Astrocyte (in vitro differentiated cells and primary cell): ENCODE data around the gene GALNT2. TPM values are rescaled to one million over a fixed set of nuclear protein-coding genes. Genes with fewer than 3 reads are reported as not detected.

Source experiments
- DNase-seq: peaks from one replicate; pipeline ENCODE4 v3.0.0-alpha.2; 2010; ENCODE audit warnings: low read depth
- FAIRE-seq: peaks from 2 replicates; lab custom pipeline; 2011; peaks lifted over from hg19 to GRCh38; lab: Jason Lieb, UNC
- H2AFZ ChIP-seq: 2 replicates; pipeline ENCODE4 v1.6.0; 2012; ENCODE audit warnings: low read depth, low read length, inconsistent platforms
- H3K27ac ChIP-seq: 2 replicates; pipeline ENCODE4 v1.5.1; 2011; ENCODE audit warnings: low read depth, low read length, inconsistent platforms
- H3K27me3 ChIP-seq: 2 replicates; pipeline ENCODE4 v1.6.0; 2011; ENCODE audit warnings: low read length, inconsistent platforms; ENCODE audit not compliant: insufficient read depth
- H3K36me3 ChIP-seq: 2 replicates; pipeline ENCODE4 v1.5.1; 2011; ENCODE audit warnings: low read length, inconsistent platforms; ENCODE audit not compliant: insufficient read depth
- H3K4me1 ChIP-seq: 2 replicates; pipeline ENCODE4 v1.5.1; 2011; ENCODE audit warnings: low read length, inconsistent platforms; ENCODE audit not compliant: insufficient read depth
- H3K4me2 ChIP-seq: 2 replicates; pipeline ENCODE4 v1.6.0; 2012; ENCODE audit warnings: low read length, inconsistent platforms
- H3K4me3 ChIP-seq: 2 replicates; pipeline ENCODE4 v1.5.1; 2011; ENCODE audit warnings: low read depth, mild to moderate bottlenecking, low read length, inconsistent platforms; ENCODE audit not compliant: insufficient read depth
- H3K79me2 ChIP-seq: 2 replicates; pipeline ENCODE4 v1.6.0; 2012; ENCODE audit warnings: mild to moderate bottlenecking, low read length, inconsistent platforms; ENCODE audit not compliant: insufficient read depth
- H3K9ac ChIP-seq: 2 replicates; pipeline ENCODE4 v1.6.0; 2012; ENCODE audit warnings: mild to moderate bottlenecking, low read length, inconsistent platforms
- H3K9me3 ChIP-seq: 2 replicates; pipeline ENCODE4 v1.5.1; 2012; ENCODE audit warnings: low read depth, mild to moderate bottlenecking, low read length, inconsistent platforms; ENCODE audit not compliant: insufficient read depth
- H4K20me1 ChIP-seq: 2 replicates; pipeline ENCODE4 v1.6.0; 2012; ENCODE audit warnings: low read length, inconsistent platforms; ENCODE audit not compliant: insufficient read depth
- H3K27ac Mint-ChIP-seq: one replicate; pipeline ENCODE4 v1.8.0; 2021; ENCODE audit warnings: mild to moderate bottlenecking, mixed read lengths; ENCODE audit not compliant: unreplicated experiment
- H3K27me3 Mint-ChIP-seq: one replicate; pipeline ENCODE4 v1.8.0; 2021; ENCODE audit warnings: low read depth, mixed read lengths; ENCODE audit not compliant: unreplicated experiment
- H3K36me3 Mint-ChIP-seq: one replicate; pipeline ENCODE4 v1.8.0; 2021; ENCODE audit warnings: low read depth, mixed read lengths; ENCODE audit not compliant: unreplicated experiment
- H3K4me1 Mint-ChIP-seq: one replicate; pipeline ENCODE4 v1.8.0; 2021; ENCODE audit warnings: low read depth, mixed read lengths; ENCODE audit not compliant: unreplicated experiment
- H3K4me3 Mint-ChIP-seq: one replicate; pipeline ENCODE4 v1.8.0; 2021; ENCODE audit warnings: mild to moderate bottlenecking, moderate library complexity, mixed read lengths; ENCODE audit not compliant: unreplicated experiment
- H3K9me3 Mint-ChIP-seq: one replicate; pipeline ENCODE4 v1.8.0; 2021; ENCODE audit warnings: mild to moderate bottlenecking, mixed read lengths; ENCODE audit not compliant: unreplicated experiment
- EZH2 ChIP-seq: IDR thresholded peaks from 2 replicates; pipeline ENCODE4 v1.6.1; 2012; ENCODE audit warnings: mild to moderate bottlenecking, low read length, inconsistent platforms; ENCODE audit not compliant: insufficient read depth
- total RNA-seq: library from RNA; stranded (reverse); gene quantifications from 2 replicates; pipeline ENCODE4 v1.2.1, GENCODE V29; 2021
- TF ChIP-seq, protein P1 (sequence below): IDR thresholded peaks from 2 replicates; pipeline ENCODE4 v1.5.1; 2011; ENCODE audit warnings: low read depth, mild to moderate bottlenecking, inconsistent platforms, low read length, moderate library complexity; ENCODE audit not compliant: insufficient read depth

GALNT2 gene
- total RNA-seq, 1 donor from 2014 or later = 507 TPM

DNA sequence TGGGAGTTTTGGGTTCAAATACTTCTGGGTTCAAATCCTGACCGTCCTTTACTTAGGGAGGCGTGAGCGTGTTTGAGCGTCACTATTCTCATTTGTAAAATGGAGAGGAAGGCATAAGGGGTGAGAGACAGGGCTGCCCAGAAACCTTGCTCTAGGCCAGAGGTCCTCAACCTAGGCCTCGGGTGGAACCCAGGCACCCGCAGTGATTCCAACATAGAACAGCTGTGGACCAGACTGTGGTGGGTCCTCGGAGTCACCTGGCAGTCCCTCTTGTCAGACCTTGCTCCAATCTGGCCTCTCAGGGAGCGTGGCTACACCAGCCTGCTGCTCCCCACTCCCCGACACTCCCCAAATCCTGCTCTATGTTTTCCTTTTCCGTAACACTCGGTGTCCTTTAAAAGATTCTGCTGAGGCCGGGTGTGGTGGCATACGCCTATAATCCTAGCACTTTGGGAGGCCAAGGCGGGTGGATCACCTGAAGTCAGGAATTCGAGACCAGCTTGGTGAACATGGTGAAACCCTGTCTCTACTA, 242.7 kb downstream of the GALNT2 start:
- Histone ChIP-seq H3K9me3 (no peaks in the 10 kb centered on the region), H3K79me2 (no peaks in the 10 kb centered on the region), H3K36me3 (no peaks in the 10 kb centered on the region), H4K20me1 (no peaks in the 10 kb centered on the region), H2AFZ (no peak overlapping the region), H3K4me3 (no peak overlapping the region), H3K4me1 (peaks cover 13% of the 10 kb centered on the region), H3K4me2 (no peak overlapping the region), H3K27ac (no peak overlapping the region), H3K9ac (no peak overlapping the region), H3K27me3 (peaks cover 6% of the 10 kb centered on the region)
- DNase-seq (no peak), FAIRE-seq (no peak)
- Mint-ChIP-seq H3K27me3 (peaks cover 9% of the 10 kb centered on the region), H3K27ac (no peak overlapping the region), H3K4me1 (peaks cover 15% of the 10 kb centered on the region), H3K9me3 (no peaks in the 10 kb centered on the region), H3K36me3 (no peaks in the 10 kb centered on the region), H3K4me3 (no peak overlapping the region)
- TF ChIP-seq, protein P1, sequence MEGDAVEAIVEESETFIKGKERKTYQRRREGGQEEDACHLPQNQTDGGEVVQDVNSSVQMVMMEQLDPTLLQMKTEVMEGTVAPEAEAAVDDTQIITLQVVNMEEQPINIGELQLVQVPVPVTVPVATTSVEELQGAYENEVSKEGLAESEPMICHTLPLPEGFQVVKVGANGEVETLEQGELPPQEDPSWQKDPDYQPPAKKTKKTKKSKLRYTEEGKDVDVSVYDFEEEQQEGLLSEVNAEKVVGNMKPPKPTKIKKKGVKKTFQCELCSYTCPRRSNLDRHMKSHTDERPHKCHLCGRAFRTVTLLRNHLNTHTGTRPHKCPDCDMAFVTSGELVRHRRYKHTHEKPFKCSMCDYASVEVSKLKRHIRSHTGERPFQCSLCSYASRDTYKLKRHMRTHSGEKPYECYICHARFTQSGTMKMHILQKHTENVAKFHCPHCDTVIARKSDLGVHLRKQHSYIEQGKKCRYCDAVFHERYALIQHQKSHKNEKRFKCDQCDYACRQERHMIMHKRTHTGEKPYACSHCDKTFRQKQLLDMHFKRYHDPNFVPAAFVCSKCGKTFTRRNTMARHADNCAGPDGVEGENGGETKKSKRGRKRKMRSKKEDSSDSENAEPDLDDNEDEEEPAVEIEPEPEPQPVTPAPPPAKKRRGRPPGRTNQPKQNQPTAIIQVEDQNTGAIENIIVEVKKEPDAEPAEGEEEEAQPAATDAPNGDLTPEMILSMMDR = no peak

DNA sequence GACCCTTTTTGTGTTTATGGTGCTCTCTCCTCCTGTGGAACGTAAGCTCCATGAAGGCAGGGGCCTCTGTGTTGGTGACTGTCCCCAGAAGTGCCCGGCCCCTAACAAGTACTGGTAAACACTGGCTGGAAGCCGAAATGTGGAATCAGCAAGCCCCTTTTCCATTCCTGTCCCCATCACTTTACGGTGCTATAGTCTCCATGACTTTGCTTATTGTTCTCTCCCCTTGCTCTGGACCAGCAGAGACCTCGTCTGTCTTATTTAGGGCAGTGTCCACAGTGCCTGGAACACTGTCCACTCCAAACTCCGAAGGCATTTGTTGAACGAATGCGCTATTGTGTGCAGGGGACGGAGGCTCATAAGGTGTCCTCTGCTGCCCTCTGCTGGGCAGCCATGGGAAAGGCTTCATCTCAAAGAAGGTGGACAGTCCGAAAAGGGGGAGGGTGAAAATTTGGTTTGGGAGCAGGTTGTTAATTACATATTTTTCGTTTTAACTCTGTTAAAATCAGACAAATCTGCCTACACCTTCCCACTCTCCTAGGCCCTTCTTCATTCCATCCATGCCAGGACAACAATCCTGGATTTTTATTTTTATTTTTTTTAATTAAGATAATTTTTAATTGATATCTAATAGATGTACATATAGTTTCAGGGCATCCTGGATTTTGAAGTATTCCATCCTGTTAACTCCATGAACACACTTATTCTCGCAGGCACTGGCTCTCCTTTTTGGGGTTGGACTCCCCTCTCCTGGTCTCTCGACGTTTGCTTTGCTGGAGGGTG, 243.5 kb downstream of the GALNT2 start:
- TF ChIP-seq, protein P1 = peak; percentile 96
- no peak for TF ChIP-seq EZH2
- no peak for FAIRE-seq
- DNase-seq = peak; percentile 25

GRCh38 chr1:230312676-230313075, 245.6 kb downstream of the GALNT2 start:
- no peaks in the 10 kb centered on the region for H3K36me3 ChIP-seq

More for the DNA sequence above, 243.5 kb downstream of the GALNT2 start:
- H4K20me1 ChIP-seq = no peaks in the 10 kb centered on the region
- no peaks in the 10 kb centered on the region for H3K79me2 ChIP-seq
- no peak overlapping the region for H3K27ac ChIP-seq
- H3K9me3 ChIP-seq = no peaks in the 10 kb centered on the region
- H3K27ac Mint-ChIP-seq = no peak overlapping the region
- H3K4me2 ChIP-seq = no peak overlapping the region
- peaks cover 6% of the 10 kb centered on the region for H3K27me3 ChIP-seq
- H3K9me3 Mint-ChIP-seq = no peaks in the 10 kb centered on the region
- H3K4me1 ChIP-seq = peaks cover 13% of the 10 kb centered on the region
- H3K36me3 Mint-ChIP-seq = no peaks in the 10 kb centered on the region
- H2AFZ ChIP-seq = peak overlapping the region; percentile 37
- peaks cover 10% of the 10 kb centered on the region for H3K27me3 Mint-ChIP-seq
- H3K36me3 ChIP-seq = no peaks in the 10 kb centered on the region
- H3K4me1 Mint-ChIP-seq = peaks cover 15% of the 10 kb centered on the region
- H3K4me3 Mint-ChIP-seq = no peak overlapping the region
- H3K9ac ChIP-seq = no peak overlapping the region
- no peak overlapping the region for H3K4me3 ChIP-seq

More at GRCh38 chr1:230312676-230313075, 245.6 kb downstream of the GALNT2 start:
- no peak overlapping the region for H3K4me2 ChIP-seq
- no peak overlapping the region for H3K27ac ChIP-seq
- H3K4me1 ChIP-seq = peaks cover 7% of the 10 kb centered on the region
- H4K20me1 ChIP-seq = no peaks in the 10 kb centered on the region
- no peak overlapping the region for H3K9ac ChIP-seq
- H3K4me3 ChIP-seq = no peak overlapping the region
- no peak overlapping the region for H2AFZ ChIP-seq
- H3K27me3 ChIP-seq = peaks cover 8% of the 10 kb centered on the region
- H3K4me3 Mint-ChIP-seq = no peak overlapping the region
- H3K9me3 ChIP-seq = no peaks in the 10 kb centered on the region
- FAIRE-seq (no peak), DNase-seq (no peak)
- peaks cover 9% of the 10 kb centered on the region for H3K4me1 Mint-ChIP-seq
- no peak overlapping the region for H3K27ac Mint-ChIP-seq
- no peaks in the 10 kb centered on the region for H3K36me3 Mint-ChIP-seq
- H3K27me3 Mint-ChIP-seq = peaks cover 7% of the 10 kb centered on the region
- H3K79me2 ChIP-seq = no peaks in the 10 kb centered on the region
- no peak for TF ChIP-seq EZH2
- TF ChIP-seq, protein P1 = no peak
- no peaks in the 10 kb centered on the region for H3K9me3 Mint-ChIP-seq
